HEK293T (cell line): ENCODE measurements around the gene GPBP1L1.

Experiments
- CTCF ChIA-PET: fragments of 350-600 bp; formaldehyde crosslinking; extraction: SDS; loops from one replicate; lab custom pipeline; 2021; ENCODE audit warnings: antibody characterized with exemption, inconsistent platforms; lab: Yijun Ruan, JAX
- POLR2A ChIA-PET: fragments of 350-600 bp; formaldehyde crosslinking; extraction: SDS; loops from one replicate; lab custom pipeline; 2020; ENCODE audit warnings: antibody characterized with exemption, inconsistent platforms; lab: Yijun Ruan, JAX
- DNase-seq: peaks from one replicate; pipeline ENCODE4 v3.0.0; 2012; ENCODE audit warnings: mixed read lengths; ENCODE audit errors: extremely low spot score
- ARNT ChIP-seq: fragments of 450-650 bp; IDR thresholded peaks from 2 replicates; pipeline ENCODE4 v1.6.1; 2017; ENCODE audit warnings: mild to moderate bottlenecking
- BHLHE40 ChIP-seq: fragments of 450-650 bp; IDR thresholded peaks from 2 replicates; pipeline ENCODE4 v1.6.1; 2016; ENCODE audit warnings: mild to moderate bottlenecking, moderate library complexity, borderline replicate concordance
- CTBP1 ChIP-seq: fragments of 450-650 bp; IDR thresholded peaks from 2 replicates; pipeline ENCODE4 v1.6.1; 2016; ENCODE audit warnings: borderline replicate concordance
- ELF4 ChIP-seq: fragments of 450-650 bp; IDR thresholded peaks from 2 replicates; pipeline ENCODE4 v1.6.1; 2017; ENCODE audit warnings: antibody characterized with exemption
- FOXA1 ChIP-seq: fragments of 450-650 bp; IDR thresholded peaks from 2 replicates; pipeline ENCODE4 v1.6.1; 2016; ENCODE audit warnings: mild to moderate bottlenecking
- FOXK2 ChIP-seq: fragments of 450-650 bp; IDR thresholded peaks from 2 replicates; pipeline ENCODE4 v1.6.1; 2016; ENCODE audit warnings: mild to moderate bottlenecking
- FOXM1 ChIP-seq: fragments of 450-650 bp; IDR thresholded peaks from 2 replicates; pipeline ENCODE4 v1.6.1; 2017; ENCODE audit warnings: mild to moderate bottlenecking, borderline replicate concordance
- HDGF ChIP-seq: fragments of 450-650 bp; IDR thresholded peaks from 2 replicates; pipeline ENCODE4 v1.6.1; 2017; ENCODE audit warnings: antibody characterized with exemption, borderline replicate concordance
- L3MBTL2 ChIP-seq: fragments of 450-650 bp; conservative IDR thresholded peaks from 2 replicates; pipeline ENCODE4 v1.6.1; 2016; ENCODE audit warnings: mild to moderate bottlenecking
- LEF1 ChIP-seq: fragments of 450-650 bp; IDR thresholded peaks from 2 replicates; pipeline ENCODE4 v1.6.1; 2017; ENCODE audit warnings: mild to moderate bottlenecking, borderline replicate concordance
- NFRKB ChIP-seq: fragments of 450-650 bp; IDR thresholded peaks from 2 replicates; pipeline ENCODE4 v1.6.1; 2016; ENCODE audit warnings: mild to moderate bottlenecking, moderate library complexity
- SP1 ChIP-seq: fragments of 450-650 bp; IDR thresholded peaks from 2 replicates; pipeline ENCODE4 v1.6.1; 2017
- SUZ12 ChIP-seq: fragments of 450-650 bp; IDR thresholded peaks from 2 replicates; pipeline ENCODE4 v1.6.1; 2016; ENCODE audit warnings: mild to moderate bottlenecking
- TARDBP ChIP-seq: fragments of 450-650 bp; IDR thresholded peaks from 2 replicates; pipeline ENCODE4 v1.6.1; 2016
- ZNF384 ChIP-seq: fragments of 450-650 bp; IDR thresholded peaks from 2 replicates; pipeline ENCODE4 v1.6.1; 2016
- TF ChIP-seq, protein P1 (sequence below): fragments of 450-650 bp; IDR thresholded peaks from 2 replicates; pipeline ENCODE4 v1.6.1; 2016

Gene GPBP1L1

DNA sequence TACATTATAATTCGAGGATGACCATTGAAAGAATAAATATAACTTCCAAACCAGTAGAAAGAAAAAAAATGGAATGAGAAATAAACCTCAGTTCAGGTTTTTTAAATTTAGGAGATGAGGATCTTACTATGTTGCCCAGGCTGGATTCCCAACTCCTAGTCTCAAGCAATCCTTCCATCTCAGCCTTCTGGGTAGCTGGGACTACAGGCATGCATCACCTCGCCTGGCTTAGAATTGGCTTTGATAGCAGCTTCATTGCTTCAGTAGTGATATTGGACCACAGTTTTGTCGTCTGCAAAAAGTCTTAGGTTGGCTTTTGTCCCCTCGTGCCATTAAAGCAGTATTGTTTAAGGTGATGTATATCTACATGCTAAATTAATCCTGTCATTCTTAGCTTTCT, 99.6 kb downstream of the GPBP1L1 start:
- no peak for DNase-seq
- CTCF ChIA-PET: no interaction called here
- POLR2A ChIA-PET: interaction anchor here (7.0 kb wide), 1 partner anchor 65 kb away, joined by 47 read pairs; the partner anchor contains the start of gene PRDX1
- TF ChIP-seq HDGF: no peak
- TF ChIP-seq SUZ12: no peak

DNA sequence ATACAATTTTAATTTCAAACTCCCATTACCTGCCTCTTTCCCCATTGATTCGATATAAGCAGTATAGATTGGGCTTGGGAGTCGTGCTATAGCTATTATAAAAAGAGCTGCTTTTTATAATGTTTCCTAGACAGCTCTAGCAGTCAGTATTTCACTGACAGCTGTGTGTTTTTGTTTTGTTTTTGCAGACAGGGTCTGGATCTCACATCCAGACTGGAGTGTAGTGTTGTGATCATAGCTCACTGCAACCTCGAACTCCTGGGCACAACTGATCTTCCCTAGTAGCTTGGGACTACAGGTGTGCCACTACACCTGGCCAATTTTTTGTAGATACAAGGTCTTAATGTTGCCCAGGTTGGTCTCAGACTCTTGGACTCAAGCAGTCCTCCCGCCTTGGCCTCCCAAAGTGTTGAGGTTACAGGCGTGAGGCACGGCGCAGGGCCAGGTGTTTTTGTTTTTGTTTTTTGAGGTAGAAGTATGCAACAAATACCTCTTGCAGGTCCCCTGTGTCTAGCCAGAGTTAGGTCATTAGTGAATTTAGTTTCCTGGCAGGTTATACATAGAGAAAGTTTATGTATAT, 100.7 kb downstream of the GPBP1L1 start:
- TF ChIP-seq LEF1 (no peak), NFRKB (no peak), ZNF384 (no peak), BHLHE40 (no peak), ELF4 (no peak), HDGF (no peak), CTBP1 (no peak), FOXM1 (no peak), SUZ12 (no peak), ARNT (no peak), FOXA1 (no peak), SP1 (no peak), FOXK2 (no peak)
- TF ChIP-seq, protein P1, sequence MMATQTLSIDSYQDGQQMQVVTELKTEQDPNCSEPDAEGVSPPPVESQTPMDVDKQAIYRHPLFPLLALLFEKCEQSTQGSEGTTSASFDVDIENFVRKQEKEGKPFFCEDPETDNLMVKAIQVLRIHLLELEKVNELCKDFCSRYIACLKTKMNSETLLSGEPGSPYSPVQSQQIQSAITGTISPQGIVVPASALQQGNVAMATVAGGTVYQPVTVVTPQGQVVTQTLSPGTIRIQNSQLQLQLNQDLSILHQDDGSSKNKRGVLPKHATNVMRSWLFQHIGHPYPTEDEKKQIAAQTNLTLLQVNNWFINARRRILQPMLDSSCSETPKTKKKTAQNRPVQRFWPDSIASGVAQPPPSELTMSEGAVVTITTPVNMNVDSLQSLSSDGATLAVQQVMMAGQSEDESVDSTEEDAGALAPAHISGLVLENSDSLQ: no peak
- POLR2A ChIA-PET: interaction anchor here (0.8 to 7.0 kb wide), 12 partner anchors 14 to 245 kb away, joined by 3 to 47 read pairs (median 4); partner anchors contain the start of genes AKR1A1, CCDC163, GPBP1L1 and MMACHC
- DNase-seq: no peak
- CTCF ChIA-PET: interaction anchor here (0.6 to 1.0 kb wide), 2 partner anchors 67 to 93 kb away, joined by 4 to 5 read pairs; no protein-coding TSS in a partner anchor

DNA sequence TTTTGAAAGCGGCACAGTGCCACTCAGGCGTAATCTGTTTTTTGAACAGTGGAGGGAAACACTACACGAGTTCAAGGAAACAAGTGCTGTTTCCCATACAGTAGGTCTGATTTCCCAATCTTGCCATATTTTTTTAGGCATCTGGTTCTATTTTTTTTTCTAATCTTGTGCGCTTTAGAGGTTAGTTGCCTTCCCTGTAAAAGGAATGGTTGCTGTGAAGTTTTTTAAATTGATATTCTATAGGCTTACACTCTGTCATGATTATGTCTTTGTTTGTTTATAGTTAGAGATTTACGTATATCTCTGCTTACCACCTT, 101.3 kb downstream of the GPBP1L1 start:
- CTCF ChIA-PET: interaction anchor here (1.0 kb wide), 1 partner anchor 92 kb away, joined by 4 read pairs; no protein-coding TSS in a partner anchor
- no peak for DNase-seq
- POLR2A ChIA-PET: interaction anchor here (0.7 to 7.0 kb wide), 16 partner anchors 15 to 245 kb away, joined by 3 to 47 read pairs (median 4); partner anchors contain the start of genes AKR1A1, CCDC163, GPBP1L1 and MMACHC
- TF ChIP-seq ZNF384: no peak
- TF ChIP-seq ARNT: no peak
- TF ChIP-seq FOXK2: no peak
- TF ChIP-seq FOXM1: no peak
- TF ChIP-seq L3MBTL2: no peak
- TF ChIP-seq LEF1: no peak
- TF ChIP-seq HDGF: no peak
- TF ChIP-seq SP1: no peak
- TF ChIP-seq NFRKB: no peak
- TF ChIP-seq CTBP1: no peak
- no peak for TF ChIP-seq FOXA1
- no peak for TF ChIP-seq BHLHE40
- TF ChIP-seq, protein P1: no peak
- no peak for TF ChIP-seq TARDBP
- TF ChIP-seq SUZ12: no peak
- no peak for TF ChIP-seq ELF4

DNA sequence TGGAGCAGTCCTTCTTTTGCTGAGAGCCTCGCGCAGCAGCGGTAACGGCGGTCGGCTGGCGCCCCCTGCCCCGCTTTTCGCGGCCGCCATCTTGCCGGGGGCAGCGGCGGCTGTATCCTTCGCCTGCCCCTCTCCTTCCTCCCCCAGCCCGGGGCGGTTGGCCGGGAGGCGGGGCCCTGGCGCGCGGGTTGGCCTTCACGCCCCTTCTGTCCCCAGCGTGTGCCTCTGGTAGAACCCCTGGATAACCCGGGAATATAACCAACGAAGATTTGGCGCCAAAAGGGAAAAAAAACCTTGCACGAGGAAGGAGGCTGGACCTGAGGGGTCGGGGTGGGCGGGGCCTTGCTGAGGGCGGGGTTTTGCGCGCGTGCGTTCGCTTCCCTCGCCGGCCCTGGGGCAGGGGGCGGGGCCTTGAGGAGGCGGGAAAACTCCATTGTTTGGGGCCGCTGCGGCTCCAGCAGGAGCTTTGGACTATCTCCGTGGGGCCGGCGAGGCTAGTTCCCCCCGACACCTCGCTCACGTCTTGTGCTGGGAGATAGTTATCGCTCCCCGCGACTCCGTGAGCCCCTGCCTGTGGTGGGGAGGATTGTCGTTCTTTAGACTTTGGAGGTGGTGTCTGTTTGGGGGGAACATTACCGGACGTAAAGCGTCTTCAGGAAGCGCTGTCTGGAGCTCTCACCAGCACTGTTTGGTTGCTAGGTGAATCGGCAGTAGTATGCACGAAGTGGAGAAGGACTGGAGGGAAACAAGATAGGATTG, 101.8 kb downstream of the GPBP1L1 start:
- peak; percentile 83 for TF ChIP-seq L3MBTL2
- no peak for TF ChIP-seq TARDBP
- no peak for TF ChIP-seq ELF4
- TF ChIP-seq ZNF384: peak; percentile 69; the same call in 1 of the 2 replicates
- ChIA-PET CTCF (interaction anchor here (1.0 kb wide), 1 partner anchor 92 kb away, joined by 4 read pairs; no protein-coding TSS in a partner anchor), POLR2A (interaction anchor here (0.6 to 7.0 kb wide), 22 partner anchors 10 to 300 kb away, joined by 3 to 47 read pairs (median 4); partner anchors contain the start of genes AKR1A1, CCDC163, GPBP1L1 and IPP)
- DNase-seq: peak; percentile 90

DNA sequence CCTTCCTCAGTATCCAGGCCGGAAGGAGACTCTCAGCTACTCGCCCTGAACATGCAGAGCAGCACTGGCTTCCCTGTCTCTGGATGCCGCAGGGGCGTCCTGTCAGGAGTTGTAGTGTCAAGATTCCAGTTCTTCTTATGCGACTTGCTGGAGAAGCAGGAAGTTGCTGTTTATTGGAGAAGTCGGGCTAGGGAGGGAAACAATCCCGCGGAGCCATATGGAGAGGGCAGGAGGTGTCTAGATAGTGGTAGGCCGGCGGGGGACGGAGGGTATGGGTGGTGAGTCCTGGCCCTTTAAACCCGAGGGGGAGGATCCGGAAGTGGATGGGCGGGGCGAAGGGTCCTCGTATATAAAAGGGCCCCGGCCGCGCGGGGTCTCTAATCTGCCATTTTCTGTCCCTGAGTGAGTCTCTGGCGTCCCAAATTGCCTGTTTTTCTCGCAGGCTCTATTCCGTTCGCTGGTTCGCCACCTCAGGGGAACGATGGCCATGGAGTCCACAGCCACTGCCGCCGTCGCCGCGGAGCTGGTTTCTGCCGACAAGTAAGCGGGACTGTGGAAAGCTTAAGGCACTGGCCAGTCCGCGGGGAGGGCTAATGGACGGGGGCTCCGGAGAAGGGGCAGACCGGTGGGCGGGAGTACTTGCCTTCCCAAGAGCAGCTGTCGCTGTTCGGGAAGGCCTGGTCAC, 102.5 kb downstream of the GPBP1L1 start, which contains the start of gene NASP:
Gene NASP (plus strand): TSS at position 376 of the 685 bp plus-strand sequence. CDS start 106 bp downstream, at position 482.
- TF ChIP-seq ELF4 (peak; percentile 89), SUZ12 (no peak), L3MBTL2 (no peak), ZNF384 (no peak), CTBP1 (no peak), HDGF (no peak), FOXA1 (no peak), FOXM1 (no peak), NFRKB (peak; percentile 53)
- TF ChIP-seq, protein P1: no peak
- POLR2A ChIA-PET: interaction anchor here (0.6 to 7.0 kb wide), 24 partner anchors 9 to 301 kb away, joined by 3 to 47 read pairs (median 4); partner anchors contain the start of genes AKR1A1, CCDC163, GPBP1L1 and IPP
- peak; percentile 88 for DNase-seq
- CTCF ChIA-PET: interaction anchor here (0.5 to 0.8 kb wide), 3 partner anchors 17 to 738 kb away, joined by 3 to 5 read pairs (median 3); no protein-coding TSS in a partner anchor
